NCI-H748 treated with DMSO at 0.1 percent for 48 hours (cell line): Measurements from ENCODE around the gene FKRP.
"Not testable (repeated sequence)": the region's sequence is repeated elsewhere in the genome, so short reads cannot be mapped to it uniquely, and the experiment has no call there.

Source experiments
- DNase-seq: peaks from one replicate; lab custom pipeline; 2025; lab: John Stamatoyannopoulos, UW

Gene FKRP

DNA sequence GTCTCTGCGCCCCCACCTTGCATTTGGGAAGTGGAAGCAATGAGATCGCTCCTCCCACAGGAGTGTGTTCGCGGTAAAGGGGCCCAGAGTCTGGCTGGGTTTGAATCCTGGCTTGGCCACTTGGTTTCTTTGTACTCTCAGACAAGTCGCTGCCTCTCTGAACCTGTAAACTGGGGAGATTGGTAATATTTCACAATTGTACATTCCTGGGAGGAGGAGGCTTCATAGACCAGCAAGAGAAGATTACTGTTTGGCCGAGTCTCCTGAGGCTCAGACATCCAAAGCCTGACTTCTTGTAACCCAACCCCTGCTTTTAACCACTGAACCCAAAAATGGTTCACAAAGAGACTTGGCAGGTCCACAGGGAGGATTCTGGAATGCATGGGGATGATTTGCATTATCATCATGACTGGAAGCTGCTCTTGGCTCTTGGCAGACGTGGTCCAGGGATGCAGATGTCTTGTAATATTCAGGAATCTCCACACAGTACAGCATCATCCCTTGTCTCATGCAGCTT is 14.0 kb downstream of the FKRP start:
- DNase-seq = no peak

DNA sequence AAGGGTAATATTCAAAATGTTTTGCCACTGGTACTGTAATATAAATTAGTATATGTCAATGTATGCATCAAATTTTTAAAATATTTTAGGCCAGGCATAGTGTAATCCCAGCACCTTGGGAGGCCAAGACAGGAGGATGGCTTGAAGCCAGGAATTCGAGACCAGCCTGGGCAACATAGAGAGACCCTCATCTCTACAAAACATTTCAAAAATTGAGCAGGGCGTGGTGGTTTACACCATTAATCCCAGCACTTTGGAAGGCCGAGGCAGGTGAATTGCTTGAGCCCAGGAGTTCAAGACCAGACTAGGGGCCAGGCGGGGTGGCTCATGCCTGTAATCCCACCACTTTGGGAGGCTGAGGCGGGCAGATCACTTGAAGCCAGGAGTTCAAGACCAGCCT is 14.5 kb downstream of the FKRP start:
- DNase-seq = no peak

DNA sequence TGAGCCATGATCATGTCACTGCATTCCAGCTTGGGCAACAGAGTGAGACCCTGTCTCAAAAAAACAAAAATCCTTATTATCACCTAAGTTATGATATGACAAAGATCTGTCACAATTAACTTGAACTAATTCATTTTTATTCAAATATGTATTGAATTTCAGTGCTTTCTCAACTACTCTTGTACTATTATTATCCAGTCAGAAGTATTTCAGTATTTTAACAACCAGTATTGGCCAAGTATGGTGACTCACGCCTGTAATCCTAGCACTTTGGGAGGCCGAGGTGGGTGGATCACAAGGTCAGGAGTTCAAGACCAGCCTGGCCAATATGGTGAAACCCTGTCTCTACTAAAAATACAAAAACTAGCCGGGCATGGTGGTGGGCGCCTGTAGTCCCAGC is 15.0 kb downstream of the FKRP start:
- not testable (repeated sequence) for DNase-seq

DNA sequence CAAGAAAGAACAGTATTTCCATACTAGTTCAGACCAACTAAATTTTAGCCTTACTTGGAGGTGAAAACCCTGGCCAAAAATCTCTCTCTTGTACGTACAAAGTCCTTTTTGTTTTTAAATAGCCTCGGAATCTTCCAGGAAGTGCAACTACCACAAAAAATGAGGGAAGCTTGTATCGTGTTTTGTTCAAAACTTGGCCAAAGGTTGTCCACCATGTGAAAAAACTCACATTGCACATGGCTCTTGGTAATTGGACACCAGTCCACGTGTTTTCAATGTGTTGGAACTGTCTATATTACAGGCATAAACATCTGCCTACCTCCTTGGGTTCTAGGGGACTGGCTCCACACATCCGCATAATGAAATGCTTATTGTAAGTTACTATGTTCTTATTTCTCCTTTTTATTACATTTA is 15.6 kb downstream of the FKRP start:
- DNase-seq = no peak

DNA sequence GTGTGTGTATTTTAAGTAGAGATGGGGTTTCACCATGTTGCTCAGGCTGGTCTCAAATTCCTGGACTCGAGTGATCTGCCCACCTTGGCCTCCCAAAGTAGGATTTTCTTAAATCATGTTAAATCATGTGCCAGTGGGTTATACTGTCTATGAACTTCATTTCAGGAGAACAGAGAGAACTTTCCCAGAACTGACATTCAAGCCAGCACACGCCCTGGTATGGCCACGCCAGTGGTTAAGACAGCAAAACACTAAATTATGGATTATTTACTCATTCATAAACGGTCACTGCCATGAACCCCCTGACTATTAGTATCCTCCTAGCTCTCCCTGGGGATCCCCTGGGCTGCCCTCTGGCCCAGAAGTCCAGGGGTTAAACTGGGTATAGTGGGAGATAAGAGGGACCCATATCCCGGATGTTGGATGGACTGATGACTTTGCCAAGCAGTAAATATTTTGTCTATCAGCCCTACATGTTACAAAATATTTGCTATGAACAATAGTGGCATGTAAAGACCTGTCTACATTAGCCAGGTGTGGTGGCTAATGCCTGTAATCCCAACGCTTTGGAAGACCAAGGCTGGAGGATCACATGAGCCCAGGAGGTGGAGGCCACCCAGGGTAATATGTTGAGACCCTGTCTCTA is 16.5 kb downstream of the FKRP start:
- peak; percentile 12 for DNase-seq

DNA sequence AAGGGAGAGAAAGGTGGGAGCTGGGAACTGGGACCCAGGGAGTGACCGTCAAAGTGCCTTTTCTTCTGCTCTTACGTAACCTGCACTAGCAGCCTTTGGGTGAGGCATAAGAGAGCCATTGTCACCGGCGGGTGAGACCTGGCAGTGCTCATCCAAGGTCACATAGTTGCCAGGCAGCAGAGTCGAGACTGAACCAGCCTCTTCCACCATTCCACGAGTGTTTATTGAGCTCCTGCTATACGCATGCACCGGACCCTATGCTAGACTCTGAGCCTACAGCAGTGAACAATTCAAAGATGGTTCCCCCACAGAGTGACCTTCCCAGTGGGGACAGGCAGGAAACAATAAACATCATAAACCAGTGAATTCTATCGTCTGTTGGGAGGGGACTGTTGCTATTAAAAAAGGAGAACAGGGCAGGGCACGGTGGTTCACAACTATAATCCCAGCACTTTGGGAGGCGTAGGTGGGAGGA is 19.0 kb downstream of the FKRP start:
- DNase-seq = no peak

DNA sequence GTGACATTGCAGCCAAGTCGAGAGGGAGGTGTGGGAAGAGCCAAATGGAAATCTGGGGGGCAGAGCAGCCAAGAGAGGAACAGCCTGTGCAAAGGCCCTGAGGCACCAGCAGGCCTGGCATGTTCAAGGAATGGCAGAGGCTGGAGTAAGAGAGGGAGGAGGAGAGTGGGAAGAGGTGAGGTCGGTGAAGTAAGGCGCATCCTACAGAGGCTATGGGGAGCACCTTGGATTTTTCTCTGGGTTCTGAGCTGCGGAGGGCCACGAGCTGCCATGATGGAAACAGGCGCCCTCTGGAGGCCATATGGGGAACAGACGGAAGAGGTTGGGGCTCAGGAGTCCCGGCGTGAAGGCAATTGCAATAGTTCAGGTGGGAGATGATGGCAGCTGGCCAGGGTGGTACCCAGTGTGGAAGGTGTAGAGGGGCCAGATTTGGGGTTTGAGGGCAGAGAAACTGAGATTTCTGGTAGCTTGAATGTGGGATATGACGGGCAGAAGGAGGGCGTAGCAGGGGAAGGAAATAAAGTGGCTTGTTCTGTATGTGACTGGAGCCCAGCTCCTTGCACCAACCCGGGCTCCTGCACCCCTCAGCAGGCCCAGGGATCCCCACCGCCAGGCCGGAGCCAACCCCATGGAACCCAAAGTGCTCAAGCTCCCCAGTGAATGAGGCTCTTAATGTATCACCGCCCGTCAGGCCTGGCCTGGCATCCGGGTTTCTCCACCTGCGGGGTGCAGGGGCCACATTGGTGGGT is 20.9 kb downstream of the FKRP start:
- peak; percentile 61 for DNase-seq

DNA sequence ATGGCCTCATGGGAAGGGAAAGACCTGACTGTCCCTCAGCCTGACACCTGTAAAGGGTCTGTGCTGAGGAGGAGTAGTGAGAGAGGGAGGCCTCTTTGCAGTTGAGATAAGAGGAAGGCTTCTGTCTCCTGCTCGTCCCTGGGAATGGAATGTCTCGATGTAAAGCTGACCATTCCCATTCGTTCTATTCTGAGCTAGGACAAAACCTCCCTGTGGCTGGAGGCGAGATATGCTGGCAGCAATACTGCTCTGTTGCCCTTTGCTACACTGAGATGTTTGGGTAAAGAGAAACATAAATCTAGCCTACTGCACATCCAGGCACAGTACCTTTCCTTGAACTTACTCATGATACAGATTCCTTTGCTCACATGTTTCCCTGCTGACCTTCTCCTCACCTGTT is 22.9 kb downstream of the FKRP start:
- not testable (repeated sequence) for DNase-seq

DNA sequence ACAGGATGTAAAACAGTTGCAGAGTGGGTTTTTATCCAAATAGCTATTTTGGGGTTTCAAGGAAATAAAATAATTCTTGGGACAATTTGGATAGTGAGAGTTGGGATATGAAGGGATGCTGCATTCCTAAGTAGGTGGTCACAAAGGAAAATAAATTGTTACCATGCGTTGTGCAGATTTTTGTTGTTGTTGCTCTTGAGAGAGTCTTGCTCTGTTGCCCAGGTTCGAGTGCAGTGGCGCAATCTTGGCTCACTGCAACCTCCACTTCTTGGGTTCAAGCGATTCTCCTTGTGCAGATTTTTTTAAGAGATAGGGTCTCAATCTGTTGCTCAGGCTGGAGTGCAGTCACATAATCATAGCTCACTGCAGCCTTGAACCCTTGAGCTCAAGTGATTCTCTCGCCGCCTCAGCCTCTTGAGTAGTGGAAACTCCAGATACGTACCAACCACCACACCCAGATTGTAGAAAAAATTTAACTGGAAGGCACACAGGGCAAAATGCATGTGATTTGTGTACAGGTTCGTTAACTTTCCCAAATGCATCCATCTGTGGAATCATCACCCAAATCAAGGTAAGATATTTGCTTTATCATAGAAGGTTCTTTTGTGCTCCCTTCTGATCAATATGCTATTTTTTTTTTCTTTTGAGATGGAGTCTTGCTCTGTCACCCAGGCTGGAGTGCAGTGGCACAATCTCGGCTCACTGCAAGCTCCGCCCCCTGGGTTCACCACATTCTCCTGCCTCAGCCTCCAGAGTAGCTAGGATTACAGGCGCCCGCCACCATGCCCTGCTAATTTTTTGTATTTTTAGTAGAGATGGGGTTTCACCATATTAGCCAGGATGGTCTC is 26.5 kb downstream of the FKRP start:
- DNase-seq = no peak

DNA sequence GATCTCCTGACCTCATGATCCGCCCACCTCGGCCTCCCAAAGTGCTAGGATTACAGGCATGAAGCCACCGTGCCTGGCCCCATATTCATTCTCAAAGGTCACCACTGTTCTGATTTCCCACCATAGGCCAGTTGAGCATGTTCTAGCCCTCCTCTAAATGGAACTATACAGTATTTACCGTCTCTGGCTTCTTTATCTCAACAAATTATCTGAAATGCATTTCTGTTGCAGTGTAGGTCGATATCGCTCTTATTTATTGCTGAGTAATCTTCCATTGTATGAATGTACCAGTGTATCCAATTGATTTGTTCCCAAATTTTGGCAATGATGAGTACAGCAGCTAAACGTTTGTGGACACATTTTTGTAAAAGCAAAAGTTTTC is 27.2 kb downstream of the FKRP start:
- no peak for DNase-seq

DNA sequence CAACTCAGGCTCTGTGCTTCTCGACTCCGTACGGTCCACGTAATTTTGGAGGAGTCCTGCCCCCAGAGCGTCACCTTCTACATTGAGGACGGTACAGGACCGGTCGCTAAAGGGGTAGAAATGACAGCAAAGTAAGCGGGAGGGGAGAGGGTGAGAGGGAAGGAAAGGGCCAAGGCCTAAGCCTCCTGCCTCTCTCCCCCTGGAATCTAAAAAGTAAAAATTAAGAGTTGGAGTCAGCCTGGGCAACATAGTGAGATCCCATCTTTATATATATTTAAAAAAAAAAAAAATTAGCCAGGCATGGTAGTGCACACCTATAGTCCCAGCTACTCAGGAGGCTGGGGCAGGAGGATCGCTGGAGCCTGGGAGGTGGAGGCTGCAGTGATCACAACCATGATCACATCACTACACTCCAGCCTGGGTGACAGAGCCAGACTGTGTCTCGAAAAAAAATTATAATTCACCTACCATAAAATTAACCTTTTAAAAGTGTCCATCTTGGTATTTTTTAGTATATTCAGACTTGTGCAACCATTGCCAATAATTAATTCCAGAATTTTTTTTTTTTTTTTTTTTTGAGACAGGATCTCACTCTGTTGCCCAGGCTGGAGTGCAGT is 29.9 kb downstream of the FKRP start:
- DNase-seq = no peak

DNA sequence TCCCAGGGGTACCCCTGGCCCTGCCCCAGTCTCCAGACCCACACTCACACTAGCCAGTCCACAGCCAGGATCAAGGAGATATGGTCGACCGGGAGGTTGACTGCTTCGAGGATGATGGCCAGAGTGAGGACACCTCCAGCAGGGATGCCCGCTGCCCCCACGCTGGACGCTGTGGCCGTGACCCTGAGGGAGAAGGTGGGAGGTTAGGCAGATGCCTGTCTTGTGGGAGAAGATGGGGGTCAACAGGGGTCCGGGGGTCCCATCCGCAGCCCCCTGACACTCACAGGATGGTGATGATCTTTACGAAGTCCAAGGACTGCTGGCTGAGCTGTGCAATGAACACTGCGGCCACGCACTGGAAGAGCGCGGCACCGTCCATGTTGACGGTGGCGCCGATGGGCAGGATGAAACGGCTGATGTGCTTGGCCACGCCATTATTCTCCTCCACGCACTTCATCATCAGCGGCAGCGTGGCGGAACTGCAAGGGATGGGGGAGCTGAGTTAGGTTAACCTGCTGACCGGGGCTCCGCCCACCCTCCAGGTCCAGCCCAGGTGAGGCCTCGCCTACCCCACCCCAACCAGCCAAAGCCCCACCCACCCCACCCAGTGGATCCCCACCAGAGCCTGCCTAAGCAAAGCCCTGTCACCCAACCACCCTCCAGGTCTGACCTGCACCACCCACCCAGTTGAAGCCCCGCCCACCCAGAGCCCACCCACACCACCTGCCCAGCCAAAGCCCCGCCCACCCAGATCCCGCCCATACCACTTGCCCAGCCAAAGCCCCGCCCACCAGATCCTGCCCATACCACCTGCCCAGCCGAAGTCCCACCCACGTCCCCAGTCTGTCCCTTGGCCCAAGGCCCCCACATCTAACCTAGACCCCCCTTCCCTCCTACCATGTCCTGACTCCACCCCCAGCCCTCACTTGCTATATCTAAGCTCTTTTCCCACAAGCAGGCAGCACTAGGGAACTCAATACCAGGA is 31.4 kb downstream of the FKRP start:
- DNase-seq = no peak

DNA sequence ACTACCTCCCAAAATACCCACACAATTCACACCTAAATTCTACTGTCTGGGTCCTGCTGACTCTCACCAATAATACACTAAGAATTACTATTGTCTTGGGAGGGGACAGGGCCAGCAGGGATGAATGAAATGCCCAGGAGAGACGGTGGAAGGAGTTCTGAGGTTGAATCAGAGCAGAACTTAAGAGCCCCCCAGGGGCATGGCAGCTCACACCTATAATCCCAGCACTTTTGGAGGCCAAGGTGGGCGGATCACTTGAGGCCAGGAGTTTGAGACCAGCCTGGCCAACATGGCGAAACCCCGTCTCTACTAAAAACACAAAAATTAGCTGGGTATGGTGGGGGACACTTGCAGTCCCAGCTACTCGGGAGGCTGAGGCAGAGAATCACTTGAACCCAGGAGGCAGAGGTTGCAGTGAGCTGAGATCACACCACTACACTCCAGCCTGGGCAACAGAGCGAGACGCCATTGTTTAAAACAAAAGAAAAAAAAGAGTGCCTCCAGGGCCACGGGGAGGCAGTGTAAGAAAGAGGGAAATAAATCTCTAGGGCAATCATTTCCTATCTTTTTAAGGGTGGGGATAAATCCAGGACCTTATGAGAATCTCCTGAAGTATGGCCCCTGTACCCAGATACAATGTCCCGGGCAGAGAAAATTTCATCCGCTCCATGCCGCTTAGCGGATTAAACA is 32.2 kb downstream of the FKRP start:
- not testable (repeated sequence) for DNase-seq

DNA sequence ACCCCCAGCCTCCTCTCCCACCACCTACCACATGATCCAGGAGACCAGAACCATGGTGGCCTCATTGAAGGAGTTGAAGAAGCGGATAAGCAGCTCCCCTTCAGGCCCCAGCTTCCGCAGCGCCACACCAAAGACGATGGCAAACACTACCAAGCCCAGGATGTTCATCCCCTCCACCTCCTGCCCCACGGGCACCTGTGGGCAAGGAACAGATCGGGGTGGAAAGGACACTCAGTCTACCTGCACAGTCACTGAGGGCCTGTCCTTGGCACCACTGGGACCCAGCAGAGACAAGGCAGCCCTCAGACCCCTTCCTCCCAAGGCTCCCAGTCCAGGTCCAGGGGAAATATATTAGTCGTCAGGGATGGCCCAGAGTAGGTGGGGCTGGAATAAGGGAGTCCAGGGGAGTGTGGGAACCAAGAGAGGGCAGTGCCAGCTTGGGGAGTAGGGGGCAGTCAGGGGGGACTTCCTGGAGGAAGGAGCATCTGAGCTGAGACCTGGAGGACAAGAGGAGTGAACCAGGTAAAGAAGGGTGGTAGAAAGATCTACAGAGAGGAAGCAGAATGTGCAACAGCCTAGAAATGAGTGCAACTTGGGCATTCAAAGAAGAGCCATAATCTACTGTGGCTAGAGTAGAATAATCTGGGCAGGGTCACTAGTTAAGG is 36.6 kb downstream of the FKRP start:
- DNase-seq = no peak

DNA sequence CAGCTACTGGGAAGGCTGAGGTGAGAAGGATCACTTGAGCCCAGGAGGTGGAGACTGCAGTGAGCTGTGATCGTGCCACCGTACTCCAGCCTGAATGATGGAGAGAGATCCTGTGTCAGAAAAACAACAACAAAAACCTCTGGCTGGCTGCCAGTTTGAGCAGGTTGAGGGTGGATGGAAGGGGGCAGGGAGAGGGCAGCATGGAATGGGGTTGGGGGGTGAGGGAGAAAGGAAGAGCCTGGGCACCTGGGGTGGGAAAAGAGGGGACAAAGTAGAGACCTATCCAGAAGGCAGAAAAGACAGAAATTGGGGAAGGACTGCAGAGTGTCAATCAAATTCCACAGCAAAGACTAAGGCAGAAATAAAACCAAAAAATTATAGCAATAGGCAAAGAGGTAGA is 37.8 kb downstream of the FKRP start:
- peak; percentile 46 for DNase-seq

DNA sequence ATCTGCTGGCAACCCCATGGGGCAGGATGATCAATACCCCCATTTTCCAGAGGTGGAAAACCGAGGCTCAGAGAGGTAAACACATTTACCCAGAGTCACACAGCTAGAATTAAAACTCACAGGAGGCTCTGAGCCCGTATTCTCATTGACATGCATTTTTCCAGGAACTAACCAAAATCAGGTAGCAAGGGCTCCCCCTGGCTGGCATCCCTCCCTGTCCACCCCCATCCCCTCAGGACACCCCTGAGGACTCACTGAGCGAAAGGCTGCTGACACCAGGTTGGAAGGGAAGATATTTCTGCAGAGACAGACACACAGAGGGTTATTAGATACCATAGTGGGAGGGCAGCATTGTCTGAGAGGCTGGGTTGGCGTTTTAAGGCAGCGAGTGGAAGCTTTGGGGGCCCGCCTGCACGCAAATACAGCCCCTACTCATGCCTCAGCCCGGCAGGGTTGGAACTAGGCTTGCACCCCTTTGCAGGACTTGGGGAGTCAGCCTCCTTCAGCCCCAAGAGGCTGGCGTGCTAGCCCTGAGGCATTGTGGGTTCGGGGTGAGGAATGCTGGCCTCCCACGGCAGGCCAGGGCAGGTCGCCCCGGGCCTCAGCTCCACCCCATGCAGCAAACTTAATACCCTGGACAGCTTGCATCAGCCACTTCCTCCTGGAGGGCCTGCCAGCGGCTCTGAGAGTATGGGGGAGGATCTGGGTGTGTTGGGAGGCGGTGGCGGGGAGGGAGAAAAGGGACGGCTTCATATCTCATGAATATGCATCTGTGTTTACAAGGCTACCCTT is 38.6 kb downstream of the FKRP start:
- DNase-seq = no peak

DNA sequence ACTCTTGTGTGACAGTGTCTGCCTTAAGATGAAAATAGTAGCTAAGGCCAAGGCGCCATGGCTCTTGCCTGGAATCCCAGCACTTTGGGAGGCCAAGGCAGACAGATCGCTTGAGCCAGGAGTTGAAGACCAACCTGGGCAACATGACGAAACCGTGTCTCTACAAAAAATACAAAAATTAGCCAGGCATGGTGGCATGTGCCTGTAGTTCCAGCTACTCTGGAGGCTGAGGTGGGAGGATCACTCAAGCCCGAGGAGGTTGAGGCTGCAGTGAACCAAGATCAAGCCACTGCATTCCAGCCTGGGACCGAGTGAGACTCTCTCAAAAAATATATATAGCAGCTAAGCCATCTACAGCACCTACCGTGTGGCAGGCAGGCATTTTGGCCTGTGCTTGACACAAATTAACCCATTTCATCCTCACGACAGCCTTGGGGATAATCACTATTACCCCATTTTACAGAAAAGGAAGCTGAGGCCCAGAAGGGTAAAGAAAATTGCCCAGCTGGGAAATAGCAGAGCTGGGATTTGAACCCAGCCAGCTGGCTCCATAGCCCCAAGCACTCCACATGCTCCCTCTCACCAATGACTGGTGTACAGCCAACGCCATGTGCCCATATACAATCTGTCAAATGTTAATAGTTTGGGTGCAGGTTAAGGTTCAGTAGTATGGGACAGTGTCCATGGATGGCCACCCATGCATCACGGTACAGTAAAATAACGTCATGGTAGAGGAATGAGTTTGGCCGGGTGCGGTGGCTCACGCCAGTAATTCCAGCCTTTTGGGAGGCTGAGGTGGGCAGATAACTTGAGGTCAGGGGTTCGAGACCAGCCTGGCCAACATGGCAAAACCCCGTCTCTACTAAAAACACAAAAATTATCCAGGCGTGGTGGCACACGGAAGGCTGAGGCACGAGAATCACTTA is 39.5 kb downstream of the FKRP start:
- DNase-seq = no peak

DNA sequence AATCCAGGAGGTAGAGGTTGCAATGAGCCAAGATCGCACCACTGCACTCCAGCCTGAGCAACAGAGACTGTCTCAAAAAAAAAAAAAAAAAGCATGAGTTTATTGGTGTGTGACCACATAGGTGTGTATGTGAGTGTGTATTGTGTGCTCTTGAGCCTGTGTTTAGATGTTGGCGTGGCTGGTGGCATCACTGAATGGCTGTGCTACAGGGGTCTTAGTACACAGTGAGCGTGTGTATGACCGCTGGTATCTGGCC is 40.1 kb downstream of the FKRP start:
- no peak for DNase-seq
